ENCODE measurements around the gene SIGLEC6. TPM values are rescaled to one million over a fixed set of nuclear protein-coding genes. Genes with fewer than 3 reads are reported as not detected.

Gene SIGLEC6
- polyA plus RNA-seq, 1 experiment = not detected

DNA sequence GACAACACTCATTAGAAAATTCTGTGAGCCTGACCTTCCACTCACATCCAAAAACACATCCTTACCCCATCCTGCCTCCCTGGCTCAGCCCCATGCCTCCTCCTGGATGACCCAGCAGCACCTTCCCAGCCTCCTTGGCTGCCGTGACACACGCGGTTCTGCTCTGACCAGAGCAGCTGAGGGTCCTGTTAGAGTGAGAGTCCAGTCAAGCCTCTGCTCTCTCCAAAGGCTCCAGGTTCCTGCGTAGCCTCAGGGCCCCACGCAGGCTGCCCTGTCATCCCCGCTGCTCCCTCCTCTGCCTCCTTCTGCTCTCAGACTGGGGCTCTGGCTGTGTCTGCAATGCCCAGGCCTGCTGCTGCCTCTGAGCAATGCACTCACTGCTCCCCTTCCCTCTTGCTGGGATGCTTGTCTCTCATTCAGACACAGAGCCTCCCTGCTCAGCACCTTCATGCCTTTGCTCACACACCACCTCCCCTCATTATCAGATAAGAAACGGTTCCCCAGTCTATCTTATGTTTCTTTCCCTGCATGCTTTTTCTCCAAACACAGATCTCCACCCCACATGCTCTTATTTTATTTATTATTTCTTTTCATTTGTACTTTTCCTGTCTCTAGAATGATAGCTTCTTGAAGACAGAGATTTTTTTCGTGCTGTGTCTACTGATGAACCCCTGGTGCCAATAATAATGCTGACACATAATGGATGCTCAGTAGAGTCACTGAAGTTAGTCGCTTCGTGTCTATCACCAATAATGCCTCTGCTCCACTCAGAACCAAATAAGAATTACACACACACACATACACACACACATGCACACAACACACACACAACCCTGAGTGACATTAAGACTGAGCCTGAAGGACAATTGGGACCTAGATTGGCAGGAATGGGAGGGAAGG is 10.2 kb upstream of the SIGLEC6 start:
- Histone ChIP-seq H3K27ac (ENCODE audit: low read depth, low read length) (no peak overlapping the region), H3K9me3 (ENCODE audit: control insufficient read depth, insufficient read depth, low read length) (no peaks in the 10 kb centered on the region), H3K27me3 (ENCODE audit: control insufficient read depth, insufficient read depth, low read length) (no peaks in the 10 kb centered on the region), H3K4me3 (ENCODE audit: low read depth, low read length) (no peak overlapping the region)
- DNase-seq (ENCODE audit: low read depth, low spot score) = no peak
- CTCF ChIA-PET = interaction anchor here (0.6 kb wide), 1 partner anchor 116 kb away, joined by 3 read pairs; no protein-coding TSS in a partner anchor
- POLR2A ChIA-PET = no interaction called here
- TF ChIP-seq, protein P1, sequence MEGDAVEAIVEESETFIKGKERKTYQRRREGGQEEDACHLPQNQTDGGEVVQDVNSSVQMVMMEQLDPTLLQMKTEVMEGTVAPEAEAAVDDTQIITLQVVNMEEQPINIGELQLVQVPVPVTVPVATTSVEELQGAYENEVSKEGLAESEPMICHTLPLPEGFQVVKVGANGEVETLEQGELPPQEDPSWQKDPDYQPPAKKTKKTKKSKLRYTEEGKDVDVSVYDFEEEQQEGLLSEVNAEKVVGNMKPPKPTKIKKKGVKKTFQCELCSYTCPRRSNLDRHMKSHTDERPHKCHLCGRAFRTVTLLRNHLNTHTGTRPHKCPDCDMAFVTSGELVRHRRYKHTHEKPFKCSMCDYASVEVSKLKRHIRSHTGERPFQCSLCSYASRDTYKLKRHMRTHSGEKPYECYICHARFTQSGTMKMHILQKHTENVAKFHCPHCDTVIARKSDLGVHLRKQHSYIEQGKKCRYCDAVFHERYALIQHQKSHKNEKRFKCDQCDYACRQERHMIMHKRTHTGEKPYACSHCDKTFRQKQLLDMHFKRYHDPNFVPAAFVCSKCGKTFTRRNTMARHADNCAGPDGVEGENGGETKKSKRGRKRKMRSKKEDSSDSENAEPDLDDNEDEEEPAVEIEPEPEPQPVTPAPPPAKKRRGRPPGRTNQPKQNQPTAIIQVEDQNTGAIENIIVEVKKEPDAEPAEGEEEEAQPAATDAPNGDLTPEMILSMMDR (IDR thresholded peaks at IDR 0.05; ENCODE audit: low read depth, low read length) = no peak

DNA sequence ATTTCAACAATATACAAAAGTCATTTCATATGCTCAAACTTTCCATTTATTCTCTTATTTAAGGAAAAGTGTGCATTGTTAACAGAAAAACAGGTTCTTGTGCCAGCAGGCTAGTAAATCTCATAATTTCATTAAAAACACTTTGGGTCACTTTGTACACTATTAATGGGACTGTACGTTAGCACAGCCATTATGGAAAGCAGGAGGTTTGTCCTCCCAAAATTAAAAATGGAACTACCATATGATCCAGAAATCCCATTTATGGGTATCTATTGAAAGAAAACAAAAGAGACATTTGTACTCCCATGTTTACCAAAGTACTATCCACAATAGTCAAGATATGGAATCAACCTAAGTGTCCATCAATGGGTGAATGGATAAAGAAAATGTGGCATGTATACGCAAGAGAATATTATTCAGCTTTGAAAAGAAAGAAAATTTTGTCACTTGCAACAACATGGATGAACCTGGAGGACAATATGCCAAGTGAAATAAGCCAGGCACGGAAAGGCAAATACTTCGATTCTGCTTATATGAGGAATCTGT is 8.4 kb upstream of the SIGLEC6 start:
- TF ChIP-seq, protein P1 (IDR thresholded peaks at IDR 0.05; ENCODE audit: low read depth, low read length) = no peak
- CTCF ChIA-PET = interaction anchor here (1.6 kb wide), 1 partner anchor 24 kb away, joined by 5 read pairs; no protein-coding TSS in a partner anchor
- POLR2A ChIA-PET = no interaction called here
- no peak for DNase-seq (ENCODE audit: low read depth, low spot score)
- no peaks in the 10 kb centered on the region for H3K27me3 ChIP-seq (ENCODE audit: control insufficient read depth, insufficient read depth, low read length)
- no peaks in the 10 kb centered on the region for H3K9me3 ChIP-seq (ENCODE audit: control insufficient read depth, insufficient read depth, low read length)
- no peak overlapping the region for H3K4me3 ChIP-seq (ENCODE audit: low read depth, low read length)
- no peak overlapping the region for H3K27ac ChIP-seq (ENCODE audit: low read depth, low read length)

DNA sequence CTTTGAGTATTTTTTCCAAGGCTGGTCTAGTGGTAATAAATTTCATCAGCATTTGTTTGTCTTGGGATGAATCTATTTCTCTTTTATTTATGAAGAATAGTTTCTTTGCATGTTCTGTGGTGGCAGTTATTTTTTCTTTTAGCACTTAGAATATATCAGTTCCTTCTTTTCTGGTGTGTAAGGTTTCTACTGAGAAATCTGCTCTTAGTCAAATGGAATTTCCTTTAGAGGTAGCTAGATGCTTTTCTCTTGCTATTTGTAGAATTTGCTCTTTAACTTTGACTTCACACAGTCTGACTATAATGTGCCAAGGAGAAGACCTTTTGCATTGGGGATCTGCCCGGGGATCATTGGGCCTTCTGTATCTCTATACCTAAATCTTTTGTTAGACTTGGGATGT is 4.1 kb upstream of the SIGLEC6 start:
- Histone ChIP-seq H3K27ac (ENCODE audit: low read depth, low read length) (no peak overlapping the region), H3K27me3 (ENCODE audit: control insufficient read depth, insufficient read depth, low read length) (no peaks in the 10 kb centered on the region), H3K9me3 (ENCODE audit: control insufficient read depth, insufficient read depth, low read length) (no peaks in the 10 kb centered on the region; the same call in 1 of the 2 replicates), H3K4me3 (ENCODE audit: low read depth, low read length) (no peak overlapping the region)
- CTCF ChIA-PET = interaction anchor here (0.6 to 1.5 kb wide), 3 partner anchors 20 to 113 kb away, joined by 3 to 4 read pairs (median 4); no protein-coding TSS in a partner anchor
- no peak for DNase-seq (ENCODE audit: low read depth, low spot score)
- POLR2A ChIA-PET = no interaction called here
- TF ChIP-seq, protein P1 (IDR thresholded peaks at IDR 0.05; ENCODE audit: low read depth, low read length) = no peak

DNA sequence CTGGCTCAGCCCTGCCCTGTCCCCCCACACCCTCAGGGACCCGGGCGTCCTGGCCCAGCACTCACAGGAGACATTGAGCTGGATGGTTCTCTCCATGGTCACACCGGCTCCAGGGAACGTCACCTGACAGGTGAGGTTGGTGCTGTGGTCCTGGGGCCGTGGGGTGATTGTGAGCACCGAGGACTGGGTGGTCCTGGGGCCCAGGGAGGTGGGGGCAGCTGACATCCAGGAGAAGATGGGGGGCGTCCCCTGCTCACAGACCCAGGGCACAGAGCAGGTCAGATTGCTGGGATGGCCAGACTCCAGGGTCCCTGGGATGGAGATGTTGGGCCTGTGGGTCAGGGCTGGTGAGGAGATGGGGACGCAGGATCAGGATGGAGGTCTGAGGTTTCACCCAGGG is 854 bp downstream of the SIGLEC6 start:
- ChIA-PET CTCF (no interaction called here), POLR2A (no interaction called here)
- no peaks in the 10 kb centered on the region for H3K27me3 ChIP-seq (ENCODE audit: control insufficient read depth, insufficient read depth, low read length)
- no peaks in the 10 kb centered on the region; the same call in 1 of the 2 replicates for H3K9me3 ChIP-seq (ENCODE audit: control insufficient read depth, insufficient read depth, low read length)
- no peak overlapping the region for H3K4me3 ChIP-seq (ENCODE audit: low read depth, low read length)
- DNase-seq (ENCODE audit: low read depth, low spot score) = no peak
- no peak overlapping the region for H3K27ac ChIP-seq (ENCODE audit: low read depth, low read length)
- TF ChIP-seq, protein P1 (IDR thresholded peaks at IDR 0.05; ENCODE audit: low read depth, low read length) = no peak

DNA sequence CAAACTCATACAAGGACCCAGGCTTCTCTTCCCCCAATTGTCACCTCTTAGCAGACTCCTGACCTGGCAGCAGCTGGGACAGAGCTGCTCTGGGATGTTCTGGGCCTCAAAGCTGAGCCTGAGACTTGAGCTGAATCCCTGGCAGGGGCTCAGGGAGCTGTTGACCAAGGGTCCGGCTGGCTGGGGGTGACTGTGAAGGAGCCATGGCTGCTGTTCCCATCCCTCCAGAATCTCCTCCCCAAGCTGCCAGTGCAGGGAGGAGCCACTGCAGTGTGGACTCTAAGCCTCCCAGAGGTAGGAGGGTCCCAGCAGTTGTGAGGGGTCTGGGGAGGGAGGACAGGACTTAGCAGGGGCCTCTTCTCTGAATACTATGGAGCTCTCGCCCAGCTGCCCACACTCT is 2.2 kb downstream of the SIGLEC6 start:
- ChIA-PET POLR2A (no interaction called here), CTCF (no interaction called here)
- Histone ChIP-seq H3K27ac (ENCODE audit: low read depth, low read length) (no peak overlapping the region), H3K27me3 (ENCODE audit: control insufficient read depth, insufficient read depth, low read length) (no peaks in the 10 kb centered on the region), H3K4me3 (ENCODE audit: low read depth, low read length) (no peak overlapping the region), H3K9me3 (ENCODE audit: control insufficient read depth, insufficient read depth, low read length) (no peaks in the 10 kb centered on the region; the same call in 1 of the 2 replicates)
- TF ChIP-seq, protein P1 (IDR thresholded peaks at IDR 0.05; ENCODE audit: low read depth, low read length) = no peak
- DNase-seq (ENCODE audit: low read depth, low spot score) = no peak

All from AG04450 (cell line).